Subcutaneous abdominal adipose tissue (tissue), 5 donors: ENCODE measurements around the gene ATF5.

Source experiments
- H3K27ac ChIP-seq: one replicate; pipeline ENCODE4 v1.7.0; 2013; ENCODE audit warnings: low read depth, mild to moderate bottlenecking, inconsistent platforms, low read length, moderate library complexity
- H3K27me3 ChIP-seq, 5 donors: one replicate each; pipeline ENCODE4 v1.7.0; 2013; ENCODE audit warnings: low read length in 5 of 5, inconsistent platforms in 1 of 5; ENCODE audit not compliant: control insufficient read depth in 5 of 5, insufficient read depth in 4 of 5
- H3K36me3 ChIP-seq, 5 donors: one replicate each; pipeline ENCODE4 v1.7.0; 2013; ENCODE audit warnings: low read length in 5 of 5; ENCODE audit not compliant: control insufficient read depth in 5 of 5, insufficient read depth in 5 of 5
- H3K4me1 ChIP-seq, 5 donors: one replicate each; pipeline ENCODE4 v1.7.0; 2013; ENCODE audit warnings: low read length in 5 of 5, mild to moderate bottlenecking in 3 of 5, moderate library complexity in 1 of 5; ENCODE audit not compliant: control insufficient read depth in 5 of 5, insufficient read depth in 5 of 5
- H3K4me3 ChIP-seq, 5 donors: one replicate each; pipeline ENCODE4 v1.7.0; 2013; ENCODE audit warnings: low read length in 5 of 5, low read depth in 1 of 5
- H3K9ac ChIP-seq, 5 donors: one replicate each; pipeline ENCODE4 v1.7.0; 2013; ENCODE audit warnings: low read length in 5 of 5, mild to moderate bottlenecking in 4 of 5, moderate library complexity in 3 of 5
- H3K9me3 ChIP-seq, 5 donors: one replicate each; pipeline ENCODE4 v1.7.0; 2013; ENCODE audit warnings: low read length in 5 of 5; ENCODE audit not compliant: control insufficient read depth in 5 of 5
- donor health status: healthy.
- donor health status: healthy.
- donor health status: healthy.
- donor health status: healthy.
- donor health status: healthy.

The ATF5 gene

DNA sequence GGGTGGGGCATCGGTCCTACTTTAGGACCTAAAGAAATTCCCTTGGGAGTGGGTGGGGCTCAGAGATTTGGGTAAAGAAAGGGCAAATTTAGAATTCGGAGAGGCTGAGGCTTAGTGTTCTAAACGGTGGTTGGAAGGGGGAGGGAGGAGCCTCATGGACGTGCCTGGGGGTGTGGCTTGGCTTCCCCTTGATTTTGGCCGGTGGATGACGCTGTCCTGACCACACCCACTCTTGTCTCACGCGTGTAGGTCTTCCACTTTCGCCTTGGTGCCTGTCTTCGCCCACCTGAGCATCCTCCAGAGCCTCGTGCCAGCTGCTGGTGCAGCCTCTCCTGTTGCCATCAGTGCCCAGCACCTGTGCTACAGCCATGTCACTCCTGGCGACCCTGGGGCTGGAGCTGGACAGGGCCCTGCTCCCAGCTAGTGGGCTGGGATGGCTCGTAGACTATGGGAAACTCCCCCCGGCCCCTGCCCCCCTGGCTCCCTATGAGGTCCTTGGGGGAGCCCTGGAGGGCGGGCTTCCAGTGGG, 1.5 kb downstream of the ATF5 start:
- Histone ChIP-seq H3K36me3 (peaks cover 0 to 18% (median 13%) of the 10 kb centered on the region in 5 donors), H3K4me1 (peaks cover 2 to 41% (median 31%) of the 10 kb centered on the region in 5 donors), H3K4me3 (peak overlapping the region in 2 of 5 donors; percentile 34 to 94), H3K27ac (peak overlapping the region; percentile 96), H3K9ac (no peak overlapping the region), H3K9me3 (no peaks in the 10 kb centered on the region), H3K27me3 (no peaks in the 10 kb centered on the region)

DNA sequence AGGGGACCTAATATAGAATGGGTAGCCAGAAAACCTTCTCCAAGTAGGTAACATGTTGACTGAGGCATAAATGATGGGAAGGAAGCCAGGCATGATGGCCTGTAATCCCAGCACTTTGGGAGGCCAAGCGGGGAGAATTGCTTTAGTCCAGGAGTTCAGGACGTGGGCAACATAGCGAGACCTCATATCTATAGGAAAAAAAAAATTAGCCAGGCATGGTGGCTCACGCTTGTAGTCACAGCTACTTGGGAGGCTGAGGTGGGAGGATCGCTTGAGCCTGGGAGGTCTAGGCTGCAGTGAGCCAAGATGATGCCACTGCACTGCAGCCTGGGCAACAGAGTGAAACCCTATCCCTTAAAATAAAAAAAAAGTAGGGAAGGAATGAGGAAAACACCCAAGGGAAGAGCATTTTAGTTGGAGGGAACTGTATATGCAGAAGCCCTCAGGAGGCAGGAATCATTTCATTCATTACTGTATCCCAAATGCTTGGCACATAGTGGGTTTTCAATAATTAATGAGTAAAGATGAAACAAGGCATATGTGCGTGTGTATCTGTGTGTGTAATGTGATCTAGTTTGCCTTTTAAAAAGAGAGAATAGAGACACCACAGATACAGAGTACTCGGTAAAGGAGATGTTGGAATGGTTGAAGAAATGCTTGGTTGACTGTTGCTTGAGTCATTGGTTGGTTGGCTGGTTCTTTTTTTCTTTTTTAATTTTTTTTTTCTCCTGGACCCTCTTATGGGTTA, 2.5 kb downstream of the ATF5 start:
- Histone ChIP-seq H3K27ac (no peak overlapping the region), H3K9me3 (no peaks in the 10 kb centered on the region), H3K4me3 (no peak overlapping the region), H3K36me3 (peaks cover 0 to 15% (median 11%) of the 10 kb centered on the region in 5 donors), H3K4me1 (peaks cover 2 to 39% (median 31%) of the 10 kb centered on the region in 5 donors), H3K27me3 (no peaks in the 10 kb centered on the region), H3K9ac (no peak overlapping the region)

DNA sequence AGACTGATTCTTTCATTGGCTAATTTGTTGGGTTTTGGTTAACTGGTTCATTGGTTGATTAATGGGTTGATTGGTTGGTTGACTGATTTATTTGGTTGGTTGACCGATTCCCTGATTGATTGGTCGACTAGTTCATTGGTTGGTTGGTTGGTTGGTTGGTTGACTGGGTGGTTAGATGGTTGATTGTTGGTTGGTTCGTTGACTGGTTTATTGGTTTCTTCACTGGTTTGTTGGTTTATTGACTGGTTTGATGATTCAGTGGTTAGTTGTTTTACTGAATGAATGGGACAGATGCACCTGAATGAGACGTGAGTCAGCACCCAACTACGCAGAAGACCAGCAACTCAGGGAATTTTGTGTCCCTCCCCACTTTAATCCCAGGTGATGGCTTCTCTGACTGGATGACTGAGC, 3.0 kb downstream of the ATF5 start:
- H3K9me3 ChIP-seq, result no peaks in the 10 kb centered on the region
- H3K4me3 ChIP-seq, result no peak overlapping the region
- H3K4me1 ChIP-seq, result peaks cover 2 to 33% (median 27%) of the 10 kb centered on the region in 5 donors
- H3K27me3 ChIP-seq, result no peaks in the 10 kb centered on the region
- H3K36me3 ChIP-seq, result peaks cover 0 to 9% (median 7%) of the 10 kb centered on the region in 5 donors
- H3K27ac ChIP-seq, result no peak overlapping the region
- H3K9ac ChIP-seq, result no peak overlapping the region

DNA sequence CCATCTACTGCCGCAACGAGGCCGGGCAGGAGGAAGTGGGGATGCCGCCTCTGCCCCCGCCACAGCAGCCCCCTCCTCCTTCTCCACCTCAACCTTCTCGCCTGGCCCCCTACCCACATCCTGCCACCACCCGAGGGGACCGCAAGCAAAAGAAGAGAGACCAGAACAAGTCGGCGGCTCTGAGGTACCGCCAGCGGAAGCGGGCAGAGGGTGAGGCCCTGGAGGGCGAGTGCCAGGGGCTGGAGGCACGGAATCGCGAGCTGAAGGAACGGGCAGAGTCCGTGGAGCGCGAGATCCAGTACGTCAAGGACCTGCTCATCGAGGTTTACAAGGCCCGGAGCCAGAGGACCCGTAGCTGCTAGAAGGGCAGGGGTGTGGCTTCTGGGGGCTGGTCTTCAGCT, 3.7 kb downstream of the ATF5 start:
- no peaks in the 10 kb centered on the region for H3K9me3 ChIP-seq
- no peak overlapping the region for H3K9ac ChIP-seq
- peaks cover 0 to 5% (median 0%) of the 10 kb centered on the region in 5 donors for H3K36me3 ChIP-seq
- peaks cover 0 to 31% (median 23%) of the 10 kb centered on the region in 5 donors for H3K4me1 ChIP-seq
- H3K4me3 ChIP-seq, result no peak overlapping the region
- no peak overlapping the region for H3K27ac ChIP-seq
- H3K27me3 ChIP-seq, result no peaks in the 10 kb centered on the region

DNA sequence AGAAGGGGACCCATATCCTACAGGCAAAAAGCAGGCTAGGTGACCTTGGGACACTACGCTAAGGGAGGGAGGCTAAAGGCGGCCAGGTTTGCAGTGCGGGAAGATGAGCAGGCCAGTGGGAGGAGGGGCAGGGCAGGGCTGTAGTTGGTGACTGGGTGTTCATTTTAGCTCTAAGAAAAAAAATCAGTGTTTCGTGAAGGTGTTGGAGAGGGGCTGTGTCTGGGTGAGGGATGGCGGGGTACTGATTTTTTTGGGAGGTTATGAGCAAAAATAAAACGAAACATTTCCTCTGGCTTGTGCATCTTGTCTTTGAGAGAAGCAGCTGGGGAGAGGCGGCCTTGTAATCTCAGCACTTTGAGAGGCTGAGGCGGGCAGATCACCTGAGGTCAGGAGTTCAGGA, 4.6 kb downstream of the ATF5 start:
- peaks cover 0 to 5% (median 0%) of the 10 kb centered on the region in 5 donors for H3K36me3 ChIP-seq
- H3K9ac ChIP-seq, result no peak overlapping the region

DNA sequence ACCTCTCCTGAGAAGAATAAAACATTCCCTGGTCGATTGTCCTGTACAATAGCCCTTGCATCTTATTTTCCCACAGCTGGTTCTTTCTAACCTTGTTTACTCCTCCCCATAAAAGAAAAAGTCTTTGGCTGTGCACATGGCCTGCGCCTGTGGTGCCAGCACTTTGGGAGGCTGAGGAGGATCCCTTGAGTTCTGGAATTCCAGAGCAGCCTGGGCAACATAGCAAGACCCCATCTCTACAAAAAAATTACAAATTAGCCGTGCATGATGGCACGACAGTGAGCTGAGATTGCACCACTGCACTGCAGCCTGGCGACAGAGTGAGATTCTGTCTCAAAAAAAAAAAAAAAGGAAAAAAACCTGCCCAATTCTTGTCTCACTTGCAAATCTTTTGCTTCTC, 7.5 kb downstream of the ATF5 start:
- no peak overlapping the region for H3K27ac ChIP-seq

More for the DNA sequence above, 4.6 kb downstream of the ATF5 start:
- Histone ChIP-seq H3K4me1 (peaks cover 0 to 26% (median 18%) of the 10 kb centered on the region in 5 donors), H3K4me3 (no peak overlapping the region), H3K9me3 (no peaks in the 10 kb centered on the region), H3K27me3 (peaks cover 0 to 2% (median 0%) of the 10 kb centered on the region in 5 donors), H3K27ac (no peak overlapping the region)

DNA sequence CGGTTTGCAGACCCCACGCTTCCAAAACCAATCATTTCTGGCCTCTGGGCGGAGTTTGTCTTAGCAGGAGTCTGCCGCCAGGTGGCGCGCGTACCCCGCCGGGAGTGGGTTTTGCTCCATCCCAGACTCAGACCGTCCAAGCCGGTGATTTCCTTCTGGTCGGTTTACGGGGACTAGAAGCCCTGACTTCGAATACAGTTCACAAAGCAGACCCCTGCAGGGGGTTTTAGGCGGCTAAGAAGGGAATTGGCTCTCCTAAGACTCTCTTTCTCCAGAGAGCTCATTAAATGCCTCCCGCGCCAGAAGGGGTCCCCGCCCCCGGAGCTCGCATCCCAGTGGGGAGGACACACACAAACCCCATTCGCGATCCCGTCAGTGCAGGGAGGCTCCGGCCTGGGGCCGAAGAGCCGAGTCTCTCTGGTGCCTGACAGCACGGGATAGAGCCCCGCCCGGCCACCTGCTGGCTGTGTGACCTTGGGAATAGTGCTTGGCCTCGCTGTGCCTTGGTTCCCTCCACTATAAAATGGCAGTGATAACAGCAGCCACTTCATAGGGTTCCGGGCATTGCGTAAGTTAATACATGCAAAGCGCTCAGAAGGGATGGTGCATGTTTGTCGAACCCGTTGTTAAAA, 8.9 kb downstream of the ATF5 start:
- peaks cover 0 to 3% (median 0%) of the 10 kb centered on the region in 5 donors for H3K27me3 ChIP-seq
- H3K9ac ChIP-seq, result peak overlapping the region in 2 of 5 donors; percentile 26 to 47
- peaks cover 0 to 2% (median 0%) of the 10 kb centered on the region in 5 donors for H3K36me3 ChIP-seq
- no peaks in the 10 kb centered on the region for H3K9me3 ChIP-seq
- peaks cover 0 to 9% (median 6%) of the 10 kb centered on the region in 5 donors for H3K4me1 ChIP-seq
- H3K4me3 ChIP-seq, result peak overlapping the region in 3 of 5 donors; percentile 22 to 50 (median 38)
- H3K27ac ChIP-seq, result no peak overlapping the region

More for the DNA sequence above, 7.5 kb downstream of the ATF5 start:
- Histone ChIP-seq H3K4me1 (peaks cover 0 to 9% (median 6%) of the 10 kb centered on the region in 5 donors), H3K4me3 (no peak overlapping the region), H3K36me3 (peaks cover 0 to 5% (median 0%) of the 10 kb centered on the region in 5 donors), H3K9me3 (no peaks in the 10 kb centered on the region), H3K27me3 (peaks cover 0 to 3% (median 0%) of the 10 kb centered on the region in 5 donors), H3K9ac (no peak overlapping the region)

DNA sequence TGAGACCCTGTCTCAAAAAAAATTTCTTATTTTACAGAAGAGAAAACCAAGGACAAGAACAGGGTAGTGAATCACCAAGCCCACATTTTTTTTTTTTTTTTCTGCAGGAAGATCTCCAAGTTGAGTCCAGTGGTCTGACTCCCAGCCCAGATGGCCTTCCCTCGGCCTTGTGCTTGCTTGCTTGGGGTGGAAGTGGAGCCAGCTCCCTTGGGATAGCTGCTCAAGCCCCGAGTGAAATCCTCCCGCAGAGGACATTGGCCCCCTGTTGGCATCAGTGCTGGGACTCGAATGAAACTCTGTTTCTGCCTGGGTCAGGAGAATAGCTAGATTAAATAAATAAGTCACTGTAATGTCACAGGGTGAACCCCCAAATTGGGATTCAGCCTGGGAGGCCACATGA, 9.7 kb downstream of the ATF5 start:
- peaks cover 0 to 3% (median 0%) of the 10 kb centered on the region in 5 donors for H3K27me3 ChIP-seq
- H3K4me1 ChIP-seq, result peaks cover 0 to 9% (median 6%) of the 10 kb centered on the region in 5 donors
- no peaks in the 10 kb centered on the region for H3K9me3 ChIP-seq
- H3K4me3 ChIP-seq, result no peak overlapping the region
- H3K9ac ChIP-seq, result no peak overlapping the region
- H3K36me3 ChIP-seq, result no peaks in the 10 kb centered on the region
- H3K27ac ChIP-seq, result no peak overlapping the region

DNA sequence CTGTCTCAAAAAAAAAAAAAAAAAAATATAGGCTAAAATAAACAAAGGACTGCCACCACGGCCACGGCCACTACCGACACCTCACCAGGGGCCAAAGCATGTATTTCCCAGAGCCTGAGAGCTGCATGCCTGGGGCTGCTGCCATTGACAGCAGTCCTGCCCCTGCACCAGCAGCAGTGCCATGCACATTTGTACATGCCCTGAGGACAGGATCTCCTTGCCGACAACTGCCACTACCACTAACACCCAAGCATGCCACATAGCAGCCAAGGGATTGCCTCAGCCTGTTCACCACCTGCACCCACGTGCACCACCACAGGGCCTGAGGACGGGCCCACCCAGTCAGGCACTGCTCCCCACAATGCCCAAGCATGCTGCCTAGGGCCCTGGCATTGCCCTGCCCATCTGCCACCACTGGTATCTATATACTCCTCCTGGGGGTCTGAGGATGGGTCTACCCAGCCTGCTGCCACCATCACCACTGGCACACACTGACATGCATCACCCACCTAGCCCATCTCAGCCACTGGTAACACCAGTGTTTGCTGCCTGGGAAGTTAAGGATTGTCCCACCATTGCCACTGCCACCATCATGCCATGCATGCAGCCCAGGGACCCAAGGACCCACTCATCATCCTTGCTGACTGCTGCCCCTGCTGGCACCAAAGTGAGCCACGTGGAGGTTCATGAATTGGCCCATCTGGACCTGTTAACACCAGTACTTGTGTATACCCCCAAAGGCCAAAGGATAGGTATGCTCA, 10.9 kb downstream of the ATF5 start:
- H3K9ac ChIP-seq, result no peak overlapping the region
- no peak overlapping the region for H3K27ac ChIP-seq
- no peak overlapping the region for H3K4me3 ChIP-seq
- H3K27me3 ChIP-seq, result peaks cover 0 to 3% (median 0%) of the 10 kb centered on the region in 5 donors
- H3K4me1 ChIP-seq, result peaks cover 0 to 9% (median 6%) of the 10 kb centered on the region in 5 donors
- H3K9me3 ChIP-seq, result no peaks in the 10 kb centered on the region
- no peaks in the 10 kb centered on the region for H3K36me3 ChIP-seq
